ENCODE data around the gene CCDC89. TPM values are rescaled to one million over a fixed set of nuclear protein-coding genes. Genes with fewer than 3 reads are reported as not detected.
A peak's percentile ranks its signal among the peaks of the same experiment; 100 is the strongest.

The CCDC89 gene
- total and polyA plus RNA-seq, 9 of the 15 experiments (the other 6 are each of a cell fraction or from before 2014, with no cell fraction given): 0.07 to 0.09 TPM; not detected in 7

DNA sequence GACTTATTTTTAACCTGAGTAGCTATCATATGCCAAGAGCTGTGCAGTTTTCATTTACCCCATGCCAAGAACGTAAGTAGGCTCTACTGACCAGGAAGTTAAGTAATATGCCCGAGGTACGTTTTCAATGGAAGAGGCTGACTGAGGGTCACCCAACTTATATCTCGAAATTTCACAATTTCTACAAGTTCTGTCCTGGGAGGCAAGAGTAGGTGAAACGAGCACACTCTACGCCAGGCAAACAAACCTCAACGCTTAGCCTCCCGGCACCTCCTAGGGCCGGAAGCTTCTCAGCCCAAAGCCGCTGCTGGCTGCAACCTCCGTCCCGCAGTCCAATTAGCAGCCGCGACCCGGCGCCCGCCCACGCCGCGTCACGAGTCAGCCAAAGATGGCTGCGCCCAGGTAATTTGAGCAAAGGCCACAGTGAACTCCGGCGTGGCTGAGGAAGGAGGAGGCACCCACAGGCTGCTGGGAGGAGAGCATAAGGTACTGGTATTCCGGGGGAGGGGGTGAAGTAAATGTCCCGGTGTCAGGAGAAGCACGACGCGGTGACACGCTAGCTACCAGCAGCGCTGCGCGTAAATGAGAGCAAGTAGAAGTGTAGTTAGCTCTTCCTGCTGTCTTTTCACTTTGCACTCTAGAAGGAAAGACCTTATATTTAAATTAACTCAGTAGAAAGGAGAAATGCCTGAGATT lies 38.2 kb downstream of the CCDC89 start, which contains the start of gene TMEM126A (continued):
- TF ChIP-seq NCOA6 (IDR thresholded peaks at IDR 0.05) (no peak), NFIX (CRISPR knock-in tag; IDR thresholded peaks at IDR 0.05; ENCODE audit: low read depth) (no peak), STAG1 (CRISPR knock-in tag; IDR thresholded peaks at IDR 0.05; ENCODE audit: borderline replicate concordance) (no peak), HIVEP1 (CRISPR knock-in tag; IDR thresholded peaks at IDR 0.05) (no peak), JUN (IDR thresholded peaks at IDR 0.05; ENCODE audit: borderline replicate concordance, low read depth, low read length) (no peak; the same call in 1 of the 2 replicates), JUN (CRISPR knock-in tag; IDR thresholded peaks at IDR 0.05; ENCODE audit: borderline replicate concordance) (no peak), GABPB2 (CRISPR knock-in tag; conservative IDR thresholded peaks at IDR 0.05) (no peak), ZFP30 (CRISPR knock-in tag; IDR thresholded peaks at IDR 0.05; ENCODE audit: borderline replicate concordance) (no peak), TRIM28 (IDR thresholded peaks at IDR 0.05) (no peak), RBM39 (optimal IDR thresholded peaks at IDR 0.05; ENCODE audit: low read depth, low read length) (no peak), ZNF584 (CRISPR knock-in tag; IDR thresholded peaks at IDR 0.05; ENCODE audit: low read depth) (no peak), MCM2 (IDR thresholded peaks at IDR 0.05; ENCODE audit: low read depth) (no peak), CEBPZ (IDR thresholded peaks at IDR 0.05; ENCODE audit: borderline replicate concordance, low read depth, low read length) (no peak), HDAC2 (IDR thresholded peaks at IDR 0.05) (peak; percentile 77), ARID2 (IDR thresholded peaks at IDR 0.05) (no peak), MCM3 (IDR thresholded peaks at IDR 0.05) (no peak), PTRF (tag; IDR thresholded peaks at IDR 0.05) (no peak), LARP7 (IDR thresholded peaks at IDR 0.05) (no peak), TRIM24 (IDR thresholded peaks at IDR 0.05) (no peak), POLR3G (IDR thresholded peaks at IDR 0.05; ENCODE audit: extremely low read depth, insufficient read length, insufficient replicate concordance) (no peak), KLF10 (CRISPR knock-in tag; IDR thresholded peaks at IDR 0.05) (no peak), GABPA (tag; conservative IDR thresholded peaks at IDR 0.05; ENCODE audit: low read depth) (peak; percentile 86)
- TF ChIP-seq, protein P1, sequence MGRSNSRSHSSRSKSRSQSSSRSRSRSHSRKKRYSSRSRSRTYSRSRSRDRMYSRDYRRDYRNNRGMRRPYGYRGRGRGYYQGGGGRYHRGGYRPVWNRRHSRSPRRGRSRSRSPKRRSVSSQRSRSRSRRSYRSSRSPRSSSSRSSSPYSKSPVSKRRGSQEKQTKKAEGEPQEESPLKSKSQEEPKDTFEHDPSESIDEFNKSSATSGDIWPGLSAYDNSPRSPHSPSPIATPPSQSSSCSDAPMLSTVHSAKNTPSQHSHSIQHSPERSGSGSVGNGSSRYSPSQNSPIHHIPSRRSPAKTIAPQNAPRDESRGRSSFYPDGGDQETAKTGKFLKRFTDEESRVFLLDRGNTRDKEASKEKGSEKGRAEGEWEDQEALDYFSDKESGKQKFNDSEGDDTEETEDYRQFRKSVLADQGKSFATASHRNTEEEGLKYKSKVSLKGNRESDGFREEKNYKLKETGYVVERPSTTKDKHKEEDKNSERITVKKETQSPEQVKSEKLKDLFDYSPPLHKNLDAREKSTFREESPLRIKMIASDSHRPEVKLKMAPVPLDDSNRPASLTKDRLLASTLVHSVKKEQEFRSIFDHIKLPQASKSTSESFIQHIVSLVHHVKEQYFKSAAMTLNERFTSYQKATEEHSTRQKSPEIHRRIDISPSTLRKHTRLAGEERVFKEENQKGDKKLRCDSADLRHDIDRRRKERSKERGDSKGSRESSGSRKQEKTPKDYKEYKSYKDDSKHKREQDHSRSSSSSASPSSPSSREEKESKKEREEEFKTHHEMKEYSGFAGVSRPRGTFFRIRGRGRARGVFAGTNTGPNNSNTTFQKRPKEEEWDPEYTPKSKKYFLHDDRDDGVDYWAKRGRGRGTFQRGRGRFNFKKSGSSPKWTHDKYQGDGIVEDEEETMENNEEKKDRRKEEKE (IDR thresholded peaks at IDR 0.05; ENCODE audit: borderline replicate concordance in 1 of 2, control insufficient read depth in 1 of 2, low read depth in 2 of 2, low read length in 1 of 2): no peak
- TF ChIP-seq, protein P2, sequence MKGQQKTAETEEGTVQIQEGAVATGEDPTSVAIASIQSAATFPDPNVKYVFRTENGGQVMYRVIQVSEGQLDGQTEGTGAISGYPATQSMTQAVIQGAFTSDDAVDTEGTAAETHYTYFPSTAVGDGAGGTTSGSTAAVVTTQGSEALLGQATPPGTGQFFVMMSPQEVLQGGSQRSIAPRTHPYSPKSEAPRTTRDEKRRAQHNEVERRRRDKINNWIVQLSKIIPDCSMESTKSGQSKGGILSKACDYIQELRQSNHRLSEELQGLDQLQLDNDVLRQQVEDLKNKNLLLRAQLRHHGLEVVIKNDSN (CRISPR knock-in tag; IDR thresholded peaks at IDR 0.05): peak; percentile 58; the same call in 1 of the 2 replicates
